Keratinocyte (primary cell): ENCODE results near the gene IFI27L2. TPM values are rescaled to one million over a fixed set of nuclear protein-coding genes. Genes with fewer than 3 reads are reported as not detected.

Experiments used
- DNase-seq: peaks from one replicate; pipeline ENCODE4 v3.0.0-alpha.2; 2011; ENCODE audit warnings: low read depth, missing footprints, low spot score
- FAIRE-seq: peaks from 2 replicates; lab custom pipeline; 2011; peaks lifted over from hg19 to GRCh38; lab: Jason Lieb, UNC
- H2AFZ ChIP-seq: 2 replicates; pipeline ENCODE4 v1.6.0; 2012; ENCODE audit warnings: low read length, control low read depth, inconsistent platforms; ENCODE audit not compliant: control insufficient read depth
- H3K27ac ChIP-seq: 2 replicates; pipeline ENCODE4 v1.5.1; 2011; ENCODE audit warnings: low read length; ENCODE audit not compliant: control insufficient read depth, insufficient read depth
- H3K27me3 ChIP-seq: 3 replicates; pipeline ENCODE4 v1.6.0; 2011; ENCODE audit warnings: low read length; ENCODE audit not compliant: control insufficient read depth, insufficient read depth; ENCODE audit errors: extremely low read depth
- H3K36me3 ChIP-seq, 2 experiments: 2 replicates in 1 of 2; 3 replicates in 1 of 2; pipeline ENCODE4 v1.5.1; 2011; ENCODE audit warnings: low read length in 2 of 2, mild to moderate bottlenecking in 1 of 2; ENCODE audit not compliant: control insufficient read depth in 2 of 2, insufficient read depth in 2 of 2; ENCODE audit errors: extremely low read depth in 1 of 2
- H3K4me1 ChIP-seq: 3 replicates; pipeline ENCODE4 v1.5.1; 2011; ENCODE audit warnings: low read length; ENCODE audit not compliant: control insufficient read depth, insufficient read depth; ENCODE audit errors: extremely low read depth
- H3K4me2 ChIP-seq: 3 replicates; pipeline ENCODE4 v1.6.0; 2011; ENCODE audit warnings: low read depth, low read length; ENCODE audit not compliant: control insufficient read depth, insufficient read depth; ENCODE audit errors: extremely low read depth
- H3K4me3 ChIP-seq, 3 experiments: fragments of 200-600 bp in 1 of 3; sonication (generic) in 1 of 3; 2 replicates in 2 of 3; 3 replicates in 1 of 3; pipeline ENCODE4 v1.5.1; 2011 to 2016; ENCODE audit warnings: low read length in 3 of 3, mild to moderate bottlenecking in 3 of 3, control low read depth in 2 of 3, inconsistent platforms in 1 of 3, low read depth in 1 of 3, mixed read lengths in 1 of 3, mixed run types in 1 of 3, moderate library complexity in 1 of 3; ENCODE audit not compliant: control insufficient read depth in 2 of 3, insufficient read depth in 2 of 3; ENCODE audit errors: extremely low read depth in 1 of 3
- H3K79me2 ChIP-seq: 2 replicates; pipeline ENCODE4 v1.6.0; 2012; ENCODE audit warnings: low read length; ENCODE audit not compliant: control insufficient read depth, insufficient read depth
- H3K9ac ChIP-seq: 3 replicates; pipeline ENCODE4 v1.6.0; 2011; ENCODE audit warnings: low read length; ENCODE audit not compliant: control insufficient read depth, insufficient read depth; ENCODE audit errors: extremely low read depth
- H3K9me1 ChIP-seq: 3 replicates; pipeline ENCODE4 v1.6.0; 2011; ENCODE audit warnings: low read length; ENCODE audit not compliant: control insufficient read depth, insufficient read depth; ENCODE audit errors: extremely low read depth
- H3K9me3 ChIP-seq: 2 replicates; pipeline ENCODE4 v1.5.1; 2012; ENCODE audit warnings: low read depth, low read length; ENCODE audit not compliant: control insufficient read depth
- H4K20me1 ChIP-seq: 3 replicates; pipeline ENCODE4 v1.6.0; 2011; ENCODE audit warnings: low read length; ENCODE audit not compliant: control insufficient read depth, insufficient read depth; ENCODE audit errors: extremely low read depth
- CTCF ChIP-seq, 3 experiments: IDR thresholded peaks in 1 of 3; conservative IDR thresholded peaks in 1 of 3; optimal IDR thresholded peaks in 1 of 3; 2 replicates in 2 of 3; 3 replicates in 1 of 3; pipeline versions ENCODE3 to v1.5.1; 2011; ENCODE audit warnings: low read length in 3 of 3, mild to moderate bottlenecking in 3 of 3, moderate library complexity in 2 of 3, control low read depth in 1 of 3, inconsistent platforms in 1 of 3; ENCODE audit not compliant: insufficient read depth in 2 of 3; ENCODE audit errors: extremely low read depth in 1 of 3
- EZH2 ChIP-seq: IDR thresholded peaks from one replicate; pipeline ENCODE4 v1.6.1; 2012; ENCODE audit warnings: inconsistent platforms, mild to moderate bottlenecking, low read length, moderate library complexity
- dilution Hi-C: fragments of 300-500 bp; cut with MboI; formaldehyde crosslinking; loops from one replicate; pipeline ENCODE4 v1.7.0; 2020; ENCODE audit warnings: low sequenced_read_pairs; ENCODE audit not compliant: extremely low pct_ligation_motif_present
- polyA plus RNA-seq, 5 experiments: library from polyadenylated mRNA; depleted of rRNA in 3 of 5; stranded (reverse) in 3 of 5; stranded (forward) in 1 of 5; unstranded in 1 of 5; fragments of >200 nt; gene quantifications; 1 replicate in 1 of 5; 2 replicates in 3 of 5; 3 replicates in 1 of 5; pipeline versions ENCODE4 v1.2.1 to v1.2.3, GENCODE V29; 2011 to 2012; ENCODE audit warnings: missing spikeins in 2 of 5, low read depth in 1 of 5, low replicate concordance in 1 of 5

IFI27L2 gene
- polyA plus RNA-seq, 1 donor (not counting 4 experiments of a cell fraction or from before 2014, with no cell fraction given): 67.5 TPM

- Histone ChIP-seq H3K27me3 (no peaks in the 10 kb centered on the region), H3K9me1 (no peaks in the 10 kb centered on the region), H3K4me1 (no peaks in the 10 kb centered on the region), H3K9me3 (no peaks in the 10 kb centered on the region), H3K9ac (no peak overlapping the region), H4K20me1 (no peaks in the 10 kb centered on the region), H3K79me2 (no peaks in the 10 kb centered on the region), H3K27ac (no peak overlapping the region), H3K4me2 (no peak overlapping the region), H3K36me3 (no peaks in the 10 kb centered on the region), H3K4me3 (no peak overlapping the region), H2AFZ (no peak overlapping the region)
- dilution Hi-C loops: no loop called here
- DNase-seq (no peak), FAIRE-seq (no peak)
- no peak for TF ChIP-seq CTCF (optimal IDR thresholded peaks at IDR 0.05 in 1 of 3, IDR thresholded peaks at IDR 0.05 in 1 of 3, conservative IDR thresholded peaks at IDR 0.05 in 1 of 3; ENCODE audit: extremely low read depth in 1 of 3, insufficient read depth in 2 of 3, low read length in 3 of 3)
- no peak for TF ChIP-seq EZH2
Observed at GRCh38 chr14:94139006-94139405, 9.6 kb upstream of the IFI27L2 start.

DNA sequence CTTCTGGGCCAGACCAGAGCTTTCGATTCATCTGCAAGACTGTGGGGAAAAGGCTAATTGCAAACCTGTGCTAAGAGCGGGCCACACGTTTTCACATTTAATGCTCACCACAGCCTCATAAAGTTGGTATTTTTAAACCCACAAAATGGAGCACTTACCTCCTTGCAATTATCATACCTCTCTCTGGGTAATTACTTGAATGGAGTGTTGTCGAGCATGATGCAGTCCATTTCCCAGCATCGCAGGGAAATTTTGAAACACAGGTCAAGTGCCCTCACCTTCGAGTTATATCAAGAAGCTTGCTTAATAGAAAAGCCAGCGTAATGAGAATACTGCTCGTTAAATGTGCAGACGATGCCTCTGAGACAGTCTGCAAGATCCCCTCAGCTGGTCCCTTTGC, 8.8 kb upstream of the IFI27L2 start:
- DNase-seq (no peak), FAIRE-seq (no peak)
- no peaks in the 10 kb centered on the region for H4K20me1 ChIP-seq
- no peak overlapping the region for H3K27ac ChIP-seq
- no peaks in the 10 kb centered on the region for H3K79me2 ChIP-seq
- no peak overlapping the region for H3K9ac ChIP-seq
- no peaks in the 10 kb centered on the region for H3K36me3 ChIP-seq
- H3K9me1 ChIP-seq: no peaks in the 10 kb centered on the region
- no peaks in the 10 kb centered on the region for H3K4me1 ChIP-seq
- H3K4me2 ChIP-seq: no peak overlapping the region
- H2AFZ ChIP-seq: no peak overlapping the region
- dilution Hi-C loops: no loop called here
- H3K4me3 ChIP-seq: no peak overlapping the region
- TF ChIP-seq EZH2 (no peak), CTCF (optimal IDR thresholded peaks at IDR 0.05 in 1 of 3, IDR thresholded peaks at IDR 0.05 in 1 of 3, conservative IDR thresholded peaks at IDR 0.05 in 1 of 3; ENCODE audit: extremely low read depth in 1 of 3, insufficient read depth in 2 of 3, low read length in 3 of 3) (no peak)
- no peaks in the 10 kb centered on the region for H3K27me3 ChIP-seq
- no peaks in the 10 kb centered on the region for H3K9me3 ChIP-seq
